GM10248 (cell line): ENCODE results near the gene CLEC11A.

Experiments used
- CTCF ChIA-PET: fragments of 300-600 bp; sonication (Branson Sonifier 250); formaldehyde crosslinking; extraction: SDS; loops from one replicate; lab custom pipeline; 2021; ENCODE audit warnings: antibody characterized with exemption; lab: Yijun Ruan, JAX
- POLR2A ChIA-PET: fragments of 350-650 bp; sonication (Branson Sonifier 250); formaldehyde crosslinking; extraction: SDS; loops from one replicate; lab custom pipeline; 2020; ENCODE audit warnings: antibody characterized with exemption; lab: Yijun Ruan, JAX
- DNase-seq: peaks from one replicate; pipeline ENCODE4 v3.0.0; 2012; ENCODE audit errors: extremely low spot score
- CTCF ChIP-seq: IDR thresholded peaks from 2 replicates; pipeline ENCODE4 v1.5.1; 2012; ENCODE audit warnings: mild to moderate bottlenecking, low read depth; ENCODE audit errors: extremely low read depth, missing control alignments, control extremely low read depth

Gene CLEC11A

GRCh38 chr19:50705422-50706019, 17.6 kb upstream of the CLEC11A start:
- TF ChIP-seq CTCF = peak; percentile 59
- ChIA-PET POLR2A (no interaction called here), CTCF (interaction anchor here (0.7 to 3.3 kb wide), 5 partner anchors 8 to 217 kb away, joined by 3 to 17 read pairs (median 4); no protein-coding TSS in a partner anchor)
- DNase-seq = peak; percentile 76

GRCh38 chr19:50706387-50706786, 16.8 kb upstream of the CLEC11A start:
- no peak for DNase-seq
- CTCF ChIA-PET = interaction anchor here (3.3 kb wide), 1 partner anchor 216 kb away, joined by 17 read pairs; no protein-coding TSS in a partner anchor
- POLR2A ChIA-PET = no interaction called here
- no peak for TF ChIP-seq CTCF

- DNase-seq = no peak
- POLR2A ChIA-PET = no interaction called here
- no peak for TF ChIP-seq CTCF
- CTCF ChIA-PET = no interaction called here
These were observed 14.8 kb upstream of the CLEC11A start for GRCh38 chr19:50708179-50708879.

- DNase-seq = no peak
- CTCF ChIA-PET = interaction anchor here (1.1 to 2.9 kb wide), 2 partner anchors 14 to 154 kb away, joined by 3 to 7 read pairs; no protein-coding TSS in a partner anchor
- POLR2A ChIA-PET = no interaction called here
- no peak for TF ChIP-seq CTCF
These were observed 13.1 kb upstream of the CLEC11A start for GRCh38 chr19:50710094-50710493.

- ChIA-PET CTCF (interaction anchor here (0.7 to 2.9 kb wide), 3 partner anchors 14 to 216 kb away, joined by 3 to 7 read pairs (median 3); no protein-coding TSS in a partner anchor), POLR2A (no interaction called here)
- DNase-seq = no peak
- TF ChIP-seq CTCF = no peak
These were observed 12.6 kb upstream of the CLEC11A start for GRCh38 chr19:50710612-50711011.

GRCh38 chr19:50711196-50711595, 12.0 kb upstream of the CLEC11A start:
- DNase-seq = no peak
- CTCF ChIA-PET = interaction anchor here (0.7 to 2.9 kb wide), 2 partner anchors 13 to 216 kb away, joined by 3 to 7 read pairs; no protein-coding TSS in a partner anchor
- TF ChIP-seq CTCF = no peak
- POLR2A ChIA-PET = no interaction called here
